SK-N-SH treated with all-trans-retinoic acid at 6 μM for 48 hours (cell line): ENCODE results near the gene SEC16A.

ENCODE experiments used
- ATAC-seq: fragments of 200-7000 bp; cut with Tn5 transposase; 3 replicates; pipeline ENCODE4 v1.9.1; 2020; ENCODE audit warnings: mild to moderate bottlenecking, moderate library complexity
- ARNTL ChIP-seq: fragments of 450-650 bp; formaldehyde crosslinking; IDR thresholded peaks from 2 replicates; pipeline ENCODE4 v1.5.0; 2020; ENCODE audit warnings: low read depth, mild to moderate bottlenecking, moderate library complexity, borderline replicate concordance
- BACH2 ChIP-seq: fragments of 250-450 bp; sonication (Bioruptor Pico); IDR thresholded peaks from 2 replicates; pipeline ENCODE4 v1.9.0; 2021; ENCODE audit warnings: mild to moderate bottlenecking, borderline replicate concordance
- CSDC2 ChIP-seq: fragments of 250-450 bp; sonication (Bioruptor Pico); IDR thresholded peaks from 2 replicates; pipeline ENCODE4 v1.5.0; 2020; ENCODE audit warnings: mild to moderate bottlenecking, moderate library complexity
- ESRRG ChIP-seq: fragments of 250-450 bp; sonication (Bioruptor Pico); IDR thresholded peaks from 2 replicates; pipeline ENCODE4 v1.6.1; 2021; ENCODE audit warnings: mild to moderate bottlenecking
- GLIS3 ChIP-seq: fragments of 250-450 bp; sonication (Bioruptor Pico); IDR thresholded peaks from 2 replicates; pipeline ENCODE4 v1.5.0; 2020; ENCODE audit warnings: mild to moderate bottlenecking, moderate library complexity
- ISL1 ChIP-seq: fragments of 250-450 bp; sonication (Bioruptor Pico); IDR thresholded peaks from 2 replicates; pipeline ENCODE4 v2.1.2; 2022; ENCODE audit warnings: mild to moderate bottlenecking, moderate library complexity
- PPARA ChIP-seq: fragments of 250-450 bp; sonication (Bioruptor Pico); IDR thresholded peaks from 2 replicates; pipeline ENCODE4 v1.5.0; 2020; ENCODE audit warnings: mild to moderate bottlenecking, borderline replicate concordance
- RARB ChIP-seq: fragments of 250-450 bp; sonication (Bioruptor Pico); IDR thresholded peaks from 2 replicates; pipeline ENCODE4 v1.8.0; 2021; ENCODE audit warnings: mild to moderate bottlenecking, moderate library complexity
- SNAI2 ChIP-seq: fragments of 250-450 bp; sonication (Bioruptor Pico); IDR thresholded peaks from 2 replicates; pipeline ENCODE4 v1.5.0; 2020; ENCODE audit warnings: mild to moderate bottlenecking, moderate library complexity
- TCF4 ChIP-seq: fragments of 250-450 bp; sonication (Bioruptor Pico); IDR thresholded peaks from 2 replicates; pipeline ENCODE4 v1.8.0; 2021; ENCODE audit warnings: mild to moderate bottlenecking, moderate library complexity, borderline replicate concordance
- TOX ChIP-seq: fragments of 250-450 bp; sonication (Bioruptor Pico); IDR thresholded peaks from 2 replicates; pipeline ENCODE4 v1.8.0; 2021; ENCODE audit warnings: mild to moderate bottlenecking, moderate library complexity, borderline replicate concordance
- TSHZ2 ChIP-seq: fragments of 250-450 bp; sonication (Bioruptor Pico); IDR thresholded peaks from 2 replicates; pipeline ENCODE4 v1.5.0; 2020; ENCODE audit warnings: mild to moderate bottlenecking, moderate library complexity
- ZFP3 ChIP-seq: fragments of 250-450 bp; sonication (Bioruptor Pico); IDR thresholded peaks from 2 replicates; pipeline ENCODE4 v1.5.0; 2020; ENCODE audit warnings: mild to moderate bottlenecking, moderate library complexity
- ZFP30 ChIP-seq: fragments of 450-650 bp; formaldehyde crosslinking; IDR thresholded peaks from 2 replicates; pipeline ENCODE4 v1.5.0; 2022; ENCODE audit warnings: mild to moderate bottlenecking, moderate library complexity
- ZNF70 ChIP-seq: fragments of 450-650 bp; formaldehyde crosslinking; IDR thresholded peaks from 2 replicates; pipeline ENCODE4 v1.5.0; 2020; ENCODE audit warnings: mild to moderate bottlenecking, moderate library complexity
- TF ChIP-seq, protein P1 (sequence below): fragments of 250-450 bp; sonication (Bioruptor Pico); IDR thresholded peaks from 2 replicates; pipeline ENCODE4 v1.8.0; 2020; ENCODE audit warnings: mild to moderate bottlenecking, moderate library complexity, borderline replicate concordance
- TF ChIP-seq, protein P2 (sequence below): fragments of 250-450 bp; sonication (Bioruptor Pico); IDR thresholded peaks from 2 replicates; pipeline ENCODE4 v1.5.1; 2020; ENCODE audit warnings: low read depth, mild to moderate bottlenecking, moderate library complexity
- TF ChIP-seq, protein P3 (sequence below): fragments of 250-450 bp; sonication (Bioruptor Pico); IDR thresholded peaks from 2 replicates; pipeline ENCODE4 v1.5.1; 2021; ENCODE audit warnings: mild to moderate bottlenecking, moderate library complexity
- TF ChIP-seq, protein P4 (sequence below): fragments of 250-450 bp; sonication (Bioruptor Pico); IDR thresholded peaks from 2 replicates; pipeline ENCODE4 v1.8.0; 2021; ENCODE audit warnings: low read depth, mild to moderate bottlenecking, moderate library complexity, borderline replicate concordance

SEC16A gene

GRCh38 chr9:136509549-136509948, 26.7 kb upstream of the SEC16A start (continued):
- no peak for TF ChIP-seq RARB (CRISPR knock-in tag)
- TF ChIP-seq ZNF70 (CRISPR knock-in tag), result no peak
- TF ChIP-seq TCF4 (CRISPR knock-in tag), result no peak
- no peak for TF ChIP-seq TOX (CRISPR knock-in tag)
- no peak for TF ChIP-seq ZFP3 (CRISPR knock-in tag)
- no peak for TF ChIP-seq ZFP30 (CRISPR knock-in tag)
- no peak for TF ChIP-seq ISL1

- no peak for ATAC-seq
- TF ChIP-seq, protein P1, sequence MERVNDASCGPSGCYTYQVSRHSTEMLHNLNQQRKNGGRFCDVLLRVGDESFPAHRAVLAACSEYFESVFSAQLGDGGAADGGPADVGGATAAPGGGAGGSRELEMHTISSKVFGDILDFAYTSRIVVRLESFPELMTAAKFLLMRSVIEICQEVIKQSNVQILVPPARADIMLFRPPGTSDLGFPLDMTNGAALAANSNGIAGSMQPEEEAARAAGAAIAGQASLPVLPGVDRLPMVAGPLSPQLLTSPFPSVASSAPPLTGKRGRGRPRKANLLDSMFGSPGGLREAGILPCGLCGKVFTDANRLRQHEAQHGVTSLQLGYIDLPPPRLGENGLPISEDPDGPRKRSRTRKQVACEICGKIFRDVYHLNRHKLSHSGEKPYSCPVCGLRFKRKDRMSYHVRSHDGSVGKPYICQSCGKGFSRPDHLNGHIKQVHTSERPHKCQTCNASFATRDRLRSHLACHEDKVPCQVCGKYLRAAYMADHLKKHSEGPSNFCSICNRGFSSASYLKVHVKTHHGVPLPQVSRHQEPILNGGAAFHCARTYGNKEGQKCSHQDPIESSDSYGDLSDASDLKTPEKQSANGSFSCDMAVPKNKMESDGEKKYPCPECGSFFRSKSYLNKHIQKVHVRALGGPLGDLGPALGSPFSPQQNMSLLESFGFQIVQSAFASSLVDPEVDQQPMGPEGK (CRISPR knock-in tag), result no peak
- TF ChIP-seq PPARA (CRISPR knock-in tag), result no peak
- no peak for TF ChIP-seq CSDC2 (CRISPR knock-in tag)
Observed at GRCh38 chr9:136508729-136509500, 26.1 kb upstream of the SEC16A start.

DNA sequence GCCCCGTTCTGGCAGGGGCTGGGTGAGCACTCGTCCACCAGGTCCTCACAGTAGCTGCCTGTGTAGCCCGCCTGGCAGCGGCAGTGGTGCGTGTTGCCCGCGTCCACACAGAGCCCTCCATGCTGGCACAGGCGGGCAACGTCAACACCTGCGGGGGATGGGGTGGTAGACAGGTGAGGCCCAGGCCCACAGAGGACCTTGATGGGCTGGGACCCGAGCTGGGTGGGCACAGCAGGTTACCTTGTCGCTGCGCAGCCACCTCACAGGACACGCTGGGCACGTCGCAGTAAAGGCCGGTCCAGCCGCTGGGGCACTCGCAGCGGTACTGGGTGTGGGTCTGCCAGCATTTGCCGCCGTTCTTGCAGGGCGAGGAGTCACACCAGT, 25.1 kb upstream of the SEC16A start:
- TF ChIP-seq GLIS3 (CRISPR knock-in tag), result no peak
- TF ChIP-seq ARNTL (CRISPR knock-in tag), result no peak
- TF ChIP-seq TCF4 (CRISPR knock-in tag), result no peak
- TF ChIP-seq ESRRG (CRISPR knock-in tag), result no peak
- TF ChIP-seq, protein P1 (CRISPR knock-in tag), result no peak
- no peak for TF ChIP-seq SNAI2 (CRISPR knock-in tag)
- TF ChIP-seq TSHZ2 (CRISPR knock-in tag), result no peak
- TF ChIP-seq, protein P2, sequence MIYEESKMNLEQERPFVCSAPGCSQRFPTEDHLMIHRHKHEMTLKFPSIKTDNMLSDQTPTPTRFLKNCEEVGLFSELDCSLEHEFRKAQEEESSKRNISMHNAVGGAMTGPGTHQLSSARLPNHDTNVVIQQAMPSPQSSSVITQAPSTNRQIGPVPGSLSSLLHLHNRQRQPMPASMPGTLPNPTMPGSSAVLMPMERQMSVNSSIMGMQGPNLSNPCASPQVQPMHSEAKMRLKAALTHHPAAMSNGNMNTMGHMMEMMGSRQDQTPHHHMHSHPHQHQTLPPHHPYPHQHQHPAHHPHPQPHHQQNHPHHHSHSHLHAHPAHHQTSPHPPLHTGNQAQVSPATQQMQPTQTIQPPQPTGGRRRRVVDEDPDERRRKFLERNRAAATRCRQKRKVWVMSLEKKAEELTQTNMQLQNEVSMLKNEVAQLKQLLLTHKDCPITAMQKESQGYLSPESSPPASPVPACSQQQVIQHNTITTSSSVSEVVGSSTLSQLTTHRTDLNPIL (CRISPR knock-in tag), result no peak
- TF ChIP-seq RARB (CRISPR knock-in tag), result no peak
- ATAC-seq, result no peak

DNA sequence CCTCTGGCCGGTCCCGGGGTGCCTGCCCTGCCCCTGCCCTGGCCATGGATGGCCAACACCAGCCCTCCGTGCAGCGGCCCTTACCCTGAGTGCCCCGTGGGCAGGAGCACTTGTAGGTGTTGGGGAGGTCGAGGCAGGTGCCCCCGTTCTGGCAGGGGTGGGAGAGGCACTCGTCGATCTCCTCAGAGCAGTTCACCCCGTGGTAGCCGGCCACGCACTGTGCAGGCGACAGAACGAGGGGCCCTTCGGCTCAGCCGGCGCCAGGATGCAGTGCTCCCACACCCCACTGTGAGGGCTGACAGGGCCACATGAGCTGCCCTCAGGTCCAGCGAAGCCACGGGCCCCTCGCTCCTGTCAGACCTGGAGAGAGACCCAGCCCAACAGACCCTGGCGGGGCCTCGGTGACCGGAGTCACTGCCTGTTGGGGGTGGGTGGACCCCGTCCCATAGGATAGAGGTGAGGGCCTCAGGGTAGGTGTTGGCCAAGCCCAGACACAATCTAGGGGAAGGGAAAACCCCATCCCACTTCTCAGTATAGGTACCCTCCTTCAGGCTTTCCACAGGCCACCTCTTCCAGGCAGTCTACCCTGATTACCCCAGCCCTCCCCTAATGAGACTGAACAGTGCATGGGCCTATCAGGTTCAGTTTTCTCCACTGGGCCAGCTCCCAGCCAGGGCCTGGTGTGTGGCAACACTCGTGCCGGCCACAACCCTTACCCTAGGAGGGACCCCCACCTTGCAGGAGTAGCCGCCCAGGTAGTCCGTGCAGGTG, 24.6 kb upstream of the SEC16A start:
- ATAC-seq, result no peak
- TF ChIP-seq, protein P3, sequence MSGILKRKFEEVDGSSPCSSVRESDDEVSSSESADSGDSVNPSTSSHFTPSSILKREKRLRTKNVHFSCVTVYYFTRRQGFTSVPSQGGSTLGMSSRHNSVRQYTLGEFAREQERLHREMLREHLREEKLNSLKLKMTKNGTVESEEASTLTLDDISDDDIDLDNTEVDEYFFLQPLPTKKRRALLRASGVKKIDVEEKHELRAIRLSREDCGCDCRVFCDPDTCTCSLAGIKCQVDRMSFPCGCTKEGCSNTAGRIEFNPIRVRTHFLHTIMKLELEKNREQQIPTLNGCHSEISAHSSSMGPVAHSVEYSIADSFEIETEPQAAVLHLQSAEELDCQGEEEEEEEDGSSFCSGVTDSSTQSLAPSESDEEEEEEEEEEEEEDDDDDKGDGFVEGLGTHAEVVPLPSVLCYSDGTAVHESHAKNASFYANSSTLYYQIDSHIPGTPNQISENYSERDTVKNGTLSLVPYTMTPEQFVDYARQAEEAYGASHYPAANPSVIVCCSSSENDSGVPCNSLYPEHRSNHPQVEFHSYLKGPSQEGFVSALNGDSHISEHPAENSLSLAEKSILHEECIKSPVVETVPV (CRISPR knock-in tag), result no peak
- TF ChIP-seq GLIS3 (CRISPR knock-in tag) (no peak), ISL1 (no peak), TSHZ2 (CRISPR knock-in tag) (no peak), BACH2 (CRISPR knock-in tag) (no peak)
- TF ChIP-seq, protein P4, sequence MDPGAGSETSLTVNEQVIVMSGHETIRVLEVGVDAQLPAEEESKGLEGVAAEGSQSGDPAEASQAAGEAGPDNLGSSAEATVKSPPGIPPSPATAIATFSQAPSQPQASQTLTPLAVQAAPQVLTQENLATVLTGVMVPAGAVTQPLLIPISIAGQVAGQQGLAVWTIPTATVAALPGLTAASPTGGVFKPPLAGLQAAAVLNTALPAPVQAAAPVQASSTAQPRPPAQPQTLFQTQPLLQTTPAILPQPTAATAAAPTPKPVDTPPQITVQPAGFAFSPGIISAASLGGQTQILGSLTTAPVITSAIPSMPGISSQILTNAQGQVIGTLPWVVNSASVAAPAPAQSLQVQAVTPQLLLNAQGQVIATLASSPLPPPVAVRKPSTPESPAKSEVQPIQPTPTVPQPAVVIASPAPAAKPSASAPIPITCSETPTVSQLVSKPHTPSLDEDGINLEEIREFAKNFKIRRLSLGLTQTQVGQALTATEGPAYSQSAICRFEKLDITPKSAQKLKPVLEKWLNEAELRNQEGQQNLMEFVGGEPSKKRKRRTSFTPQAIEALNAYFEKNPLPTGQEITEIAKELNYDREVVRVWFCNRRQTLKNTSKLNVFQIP, result no peak
